ENCODE measurements around the gene ILDR1.

ILDR1 gene

DNA sequence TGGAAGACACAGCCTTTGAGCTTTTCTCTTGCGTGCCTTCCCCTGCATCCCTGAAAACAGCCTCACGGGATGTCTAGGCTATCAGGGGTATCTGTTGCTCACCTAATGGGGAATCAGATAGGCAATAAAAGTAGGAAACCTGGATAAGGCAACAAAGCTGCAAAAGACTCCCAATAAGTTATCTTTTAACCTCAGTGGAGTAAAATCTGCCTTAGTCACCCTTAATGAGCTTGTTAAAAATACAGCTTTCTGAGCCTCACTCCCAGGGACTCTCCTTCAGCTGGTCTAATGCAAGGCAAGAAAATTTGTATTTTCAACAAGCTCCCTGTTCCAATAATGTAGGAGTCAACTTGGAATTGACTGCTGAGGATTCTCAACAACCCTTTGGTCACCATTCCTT lies 25.6 kb downstream of the ILDR1 start:
- TF ChIP-seq, protein P1, sequence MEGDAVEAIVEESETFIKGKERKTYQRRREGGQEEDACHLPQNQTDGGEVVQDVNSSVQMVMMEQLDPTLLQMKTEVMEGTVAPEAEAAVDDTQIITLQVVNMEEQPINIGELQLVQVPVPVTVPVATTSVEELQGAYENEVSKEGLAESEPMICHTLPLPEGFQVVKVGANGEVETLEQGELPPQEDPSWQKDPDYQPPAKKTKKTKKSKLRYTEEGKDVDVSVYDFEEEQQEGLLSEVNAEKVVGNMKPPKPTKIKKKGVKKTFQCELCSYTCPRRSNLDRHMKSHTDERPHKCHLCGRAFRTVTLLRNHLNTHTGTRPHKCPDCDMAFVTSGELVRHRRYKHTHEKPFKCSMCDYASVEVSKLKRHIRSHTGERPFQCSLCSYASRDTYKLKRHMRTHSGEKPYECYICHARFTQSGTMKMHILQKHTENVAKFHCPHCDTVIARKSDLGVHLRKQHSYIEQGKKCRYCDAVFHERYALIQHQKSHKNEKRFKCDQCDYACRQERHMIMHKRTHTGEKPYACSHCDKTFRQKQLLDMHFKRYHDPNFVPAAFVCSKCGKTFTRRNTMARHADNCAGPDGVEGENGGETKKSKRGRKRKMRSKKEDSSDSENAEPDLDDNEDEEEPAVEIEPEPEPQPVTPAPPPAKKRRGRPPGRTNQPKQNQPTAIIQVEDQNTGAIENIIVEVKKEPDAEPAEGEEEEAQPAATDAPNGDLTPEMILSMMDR (IDR thresholded peaks at IDR 0.05) = no peak

DNA sequence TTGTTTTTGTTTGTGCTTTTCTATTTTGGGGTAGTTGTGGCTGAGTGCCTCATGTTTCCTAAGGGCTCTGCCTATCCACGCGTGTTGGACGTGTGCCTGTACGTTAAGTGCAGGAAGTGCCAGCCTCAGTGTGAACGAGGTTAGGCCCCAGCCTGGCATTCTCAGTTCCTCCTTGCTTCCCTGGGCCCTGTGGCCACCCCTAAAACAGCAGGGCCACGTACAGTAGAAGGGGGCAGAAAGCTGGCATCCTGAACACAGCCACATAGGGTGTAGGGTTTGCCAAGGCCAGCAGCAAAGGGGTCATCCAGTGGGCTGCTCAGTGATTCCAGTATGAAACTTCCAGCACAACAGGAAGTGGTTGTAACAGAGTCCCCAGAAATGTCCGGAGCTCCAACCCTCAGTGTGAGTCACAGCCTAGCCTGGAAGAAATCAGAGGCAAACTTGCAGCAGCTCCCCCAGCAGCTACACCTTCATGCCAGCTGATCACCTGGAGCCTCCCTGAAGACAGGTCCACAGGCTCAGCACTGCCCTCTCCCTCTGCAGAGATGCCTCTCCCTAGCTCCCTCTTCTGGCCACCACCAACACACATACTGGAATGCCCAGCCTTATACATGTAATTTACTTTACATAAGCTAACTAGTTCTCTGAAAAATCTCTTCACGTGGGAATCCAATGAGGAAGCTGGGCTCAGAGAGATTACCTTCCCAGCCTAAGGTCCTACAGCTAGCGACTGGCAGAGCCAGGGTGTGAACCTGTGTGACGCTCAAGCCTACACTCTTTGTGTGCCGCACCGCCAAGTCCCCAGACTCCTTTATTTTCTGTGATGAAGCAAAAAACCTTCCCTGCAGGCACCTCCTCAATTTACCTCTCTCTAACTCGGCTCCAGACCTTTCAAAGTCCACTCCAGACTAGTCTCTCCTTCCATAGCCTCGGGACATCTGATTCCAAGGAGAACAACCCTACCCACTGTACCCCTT lies 26.6 kb downstream of the ILDR1 start:
- TF ChIP-seq, protein P1 (IDR thresholded peaks at IDR 0.05) = peak; percentile 66

DNA sequence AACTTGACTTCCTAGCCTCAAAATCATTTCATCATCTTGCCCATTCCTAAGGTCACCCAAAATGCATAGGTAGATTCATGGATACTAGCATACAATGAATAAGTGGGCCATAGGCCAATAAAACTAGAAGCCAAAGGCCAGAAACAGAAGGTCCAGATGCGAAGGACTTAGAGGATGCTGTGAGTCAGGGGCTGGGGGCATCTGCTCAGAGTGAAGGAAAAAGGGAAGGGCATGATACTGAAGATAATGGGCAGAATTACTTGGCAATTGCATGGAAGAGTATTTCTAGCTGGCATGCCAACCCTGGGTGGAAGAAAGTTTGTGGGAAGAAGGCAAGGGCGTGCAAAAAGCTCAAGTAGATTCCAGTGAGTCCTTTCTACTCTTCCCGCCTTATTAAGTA lies 27.5 kb downstream of the ILDR1 start:
- TF ChIP-seq, protein P1 (IDR thresholded peaks at IDR 0.05) = no peak

DNA sequence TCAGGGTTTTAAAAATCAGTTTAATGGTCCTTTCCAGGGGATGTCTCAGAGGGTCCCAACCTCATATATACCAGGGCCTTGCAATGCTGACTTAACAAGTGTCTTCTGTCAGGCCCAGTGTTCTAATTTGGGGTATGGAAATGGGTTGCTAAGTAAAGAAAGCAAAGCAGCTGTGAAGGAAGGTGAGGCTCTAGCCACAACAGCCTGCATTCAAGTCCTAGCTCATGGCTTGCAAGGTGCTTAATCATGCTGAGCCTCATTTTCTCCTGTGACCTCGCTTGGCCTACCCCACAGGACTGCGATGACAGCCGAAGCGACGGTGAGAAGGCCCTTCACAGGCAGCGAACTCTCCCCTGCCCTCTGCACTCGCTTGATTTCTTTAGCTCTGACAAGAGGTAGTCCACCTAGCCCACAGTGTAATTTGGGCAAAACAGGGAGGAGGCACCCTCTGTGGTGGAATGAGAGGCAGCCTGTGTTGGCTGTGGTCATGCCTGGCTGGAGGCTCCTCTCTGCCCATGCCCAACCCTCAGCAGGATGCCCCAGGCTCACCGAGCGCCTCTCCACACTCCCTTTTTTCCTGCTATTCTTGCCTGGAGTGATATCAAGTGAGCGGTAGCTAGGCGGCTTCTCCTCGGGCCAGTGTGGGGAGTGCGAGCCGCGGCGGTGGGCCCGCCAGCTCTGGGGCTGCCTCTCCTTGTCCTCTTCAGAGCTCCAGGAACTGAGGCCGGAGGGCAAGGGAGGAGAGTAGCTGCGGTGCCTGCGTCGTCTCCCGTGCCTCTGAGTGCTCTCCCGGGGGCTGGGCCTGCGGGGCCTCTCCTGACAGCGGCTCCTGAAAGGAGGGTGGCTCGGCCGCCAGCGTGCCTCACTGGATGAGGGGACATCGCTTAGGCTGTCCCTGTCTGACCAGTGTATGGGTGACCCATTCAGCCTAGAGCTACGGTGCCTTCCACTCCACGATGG lies 29.2 kb downstream of the ILDR1 start:
- TF ChIP-seq, protein P1 (IDR thresholded peaks at IDR 0.05) = no peak

DNA sequence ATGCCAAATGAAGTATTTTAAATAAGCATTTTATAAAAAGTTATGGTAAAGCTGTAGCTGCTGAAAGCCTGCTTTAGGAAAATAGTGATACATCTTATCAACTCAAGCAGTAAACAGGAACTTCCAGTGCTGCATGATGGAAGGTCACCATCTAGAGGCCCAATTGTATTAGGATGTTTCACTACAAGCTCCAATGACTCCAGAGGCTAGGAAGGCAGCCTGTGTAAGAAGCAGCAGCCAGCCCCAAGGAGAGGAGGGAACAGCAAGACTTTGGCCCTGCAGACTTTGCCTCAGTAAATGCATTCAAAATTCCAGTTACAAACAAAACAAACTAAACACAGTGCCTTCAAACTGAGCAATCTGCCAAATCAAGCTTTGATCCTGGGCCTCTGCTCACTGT lies 32.1 kb downstream of the ILDR1 start:
- TF ChIP-seq, protein P1 (IDR thresholded peaks at IDR 0.05) = peak; percentile 40

DNA sequence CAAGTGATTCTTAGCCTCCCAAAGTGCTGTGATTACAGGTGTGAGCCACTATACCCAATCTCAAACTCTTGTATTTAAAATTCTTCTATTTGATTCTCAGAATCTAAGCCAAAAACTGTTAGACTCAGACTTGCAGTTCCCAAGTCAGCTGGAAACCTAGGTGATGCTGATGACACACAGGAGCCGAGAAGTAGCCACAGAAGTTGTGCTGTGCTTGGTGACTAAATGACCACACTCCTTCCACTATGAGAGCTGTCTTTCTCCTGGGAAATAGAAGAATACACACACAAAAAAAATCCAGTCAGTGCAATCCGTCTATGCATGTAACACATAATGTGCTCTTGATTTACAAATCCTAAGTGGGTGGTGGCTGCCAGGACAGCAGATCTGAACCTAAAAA lies 33.9 kb downstream of the ILDR1 start:
- TF ChIP-seq, protein P1 (IDR thresholded peaks at IDR 0.05) = no peak

DNA sequence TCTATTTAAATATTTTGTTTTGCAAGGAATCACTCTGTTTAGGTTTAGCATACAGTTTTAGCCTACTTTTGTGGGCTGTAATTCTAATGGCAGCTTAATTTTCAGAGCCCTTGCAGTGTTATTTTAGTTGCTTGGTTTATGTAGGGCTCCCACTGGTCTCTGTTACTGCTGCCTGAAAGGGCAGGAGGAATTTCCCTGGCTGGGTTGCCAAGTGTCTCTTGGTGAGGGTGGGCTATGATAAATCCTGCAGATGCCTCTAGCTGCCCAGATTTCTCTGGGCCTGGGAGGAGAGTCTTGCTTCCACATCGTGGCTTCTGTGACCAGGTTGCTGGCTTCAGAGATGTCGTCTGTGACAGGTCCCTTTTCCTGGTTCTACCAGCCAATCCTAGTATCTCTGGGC lies 36.2 kb downstream of the ILDR1 start:
- TF ChIP-seq, protein P1 (IDR thresholded peaks at IDR 0.05) = no peak

Measured in LNCAP (cell line).